SW480 (cell line): Measurements from ENCODE around the gene SLC6A20.

ENCODE experiments used
- DNase-seq: peaks from one replicate; pipeline ENCODE4 v3.0.0-alpha.2; 2016; ENCODE audit warnings: low spot score

The SLC6A20 gene

DNA sequence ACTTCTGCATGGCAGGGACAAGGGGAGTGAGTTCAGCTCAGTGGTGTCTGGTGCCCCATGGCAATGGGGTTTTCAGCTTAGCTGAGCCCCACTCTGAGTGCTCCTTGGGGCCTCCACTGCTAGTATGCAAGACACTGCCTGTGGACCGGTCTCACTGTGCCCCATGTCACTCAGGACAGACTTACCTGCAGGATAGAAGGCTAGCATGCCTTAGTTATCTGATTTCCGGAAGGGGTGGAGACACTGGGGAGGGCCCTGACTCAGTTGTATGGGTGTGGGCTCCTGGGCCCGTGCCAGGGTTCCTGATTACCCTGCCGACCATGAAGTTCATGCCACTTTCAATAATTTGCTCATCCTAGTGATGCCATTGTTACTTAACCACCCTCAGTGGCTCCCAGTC lies 4.3 kb upstream of the SLC6A20 start:
- no peak for DNase-seq

DNA sequence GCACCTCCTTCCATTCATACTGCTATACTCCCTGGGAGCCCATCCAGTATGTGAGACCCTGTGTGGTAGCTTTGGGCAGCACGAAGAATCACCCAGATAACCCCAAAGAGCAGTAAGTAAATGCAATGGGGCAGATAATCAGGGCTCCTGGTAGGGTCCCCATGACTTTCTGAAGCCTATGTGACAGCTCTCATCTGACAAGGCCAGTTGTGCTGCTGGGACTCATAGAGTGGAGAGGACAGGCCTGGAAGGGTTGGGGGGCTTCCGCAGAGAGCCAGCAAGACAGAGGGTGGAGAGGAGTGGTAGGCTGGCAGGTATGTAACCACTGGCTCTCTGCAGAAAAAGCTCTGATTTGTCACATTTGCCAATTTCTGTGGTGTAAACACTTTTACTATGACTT lies 3.2 kb upstream of the SLC6A20 start:
- no peak for DNase-seq

- no peak for DNase-seq
These were observed 1.7 kb upstream of the SLC6A20 start for GRCh38 chr3:45798034-45798433.

DNA sequence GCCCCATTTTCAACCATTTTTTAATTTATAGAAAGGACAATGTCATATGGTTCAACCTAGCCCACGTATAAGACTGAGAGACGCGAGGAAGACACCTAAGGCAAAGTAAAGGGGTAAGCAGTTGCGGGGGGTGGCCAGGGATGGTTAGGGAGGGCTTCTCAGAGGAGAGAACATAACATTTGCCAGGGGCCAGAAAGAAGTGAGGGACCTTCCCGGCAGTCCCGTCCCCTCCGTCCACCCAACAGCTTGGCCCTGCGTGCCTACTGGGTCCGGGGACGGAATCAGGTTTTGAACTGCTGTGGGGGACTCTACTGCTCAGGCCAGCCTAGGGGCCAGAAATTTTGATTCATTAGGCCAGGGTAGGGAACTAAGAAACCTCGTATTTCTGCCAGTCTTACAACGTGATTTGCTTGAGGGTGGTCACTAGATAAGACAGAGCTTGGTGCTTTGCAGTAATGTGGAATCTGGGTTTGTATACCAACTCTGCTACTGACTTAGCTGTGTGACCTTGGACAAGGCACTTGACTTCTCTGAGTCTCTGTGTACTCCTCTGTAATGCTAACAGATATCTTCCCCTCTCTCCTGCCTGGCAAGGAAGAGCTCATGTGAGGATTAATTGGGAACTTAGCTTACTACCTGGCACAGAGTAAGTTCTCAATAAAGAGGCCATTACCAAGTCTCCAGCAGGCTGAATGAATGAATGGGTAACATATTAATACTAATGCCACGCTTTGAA lies 734 bp upstream of the SLC6A20 start:
- no peak for DNase-seq

GRCh38 chr3:45795509-45795881 lies 841 bp downstream of the SLC6A20 start:
- DNase-seq, result no peak

DNA sequence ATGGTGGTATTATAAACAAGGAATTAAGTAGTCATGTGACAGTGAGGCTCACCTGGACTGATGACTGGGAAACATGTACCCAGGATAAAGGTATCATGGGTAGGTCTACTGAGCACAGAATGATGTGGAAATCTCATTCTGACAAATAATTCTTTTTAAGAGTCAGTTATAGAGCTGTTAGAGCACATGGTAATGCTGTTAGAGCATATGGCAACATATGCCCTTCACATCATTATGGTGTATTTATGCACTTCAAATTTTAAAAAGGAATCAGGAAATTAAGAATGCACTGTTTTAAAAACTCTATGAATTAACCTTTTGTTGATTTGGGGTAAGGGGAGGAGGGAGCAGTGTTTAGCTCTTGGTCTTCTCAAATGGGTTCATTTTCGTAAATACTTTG lies 1.7 kb downstream of the SLC6A20 start:
- DNase-seq, result no peak

DNA sequence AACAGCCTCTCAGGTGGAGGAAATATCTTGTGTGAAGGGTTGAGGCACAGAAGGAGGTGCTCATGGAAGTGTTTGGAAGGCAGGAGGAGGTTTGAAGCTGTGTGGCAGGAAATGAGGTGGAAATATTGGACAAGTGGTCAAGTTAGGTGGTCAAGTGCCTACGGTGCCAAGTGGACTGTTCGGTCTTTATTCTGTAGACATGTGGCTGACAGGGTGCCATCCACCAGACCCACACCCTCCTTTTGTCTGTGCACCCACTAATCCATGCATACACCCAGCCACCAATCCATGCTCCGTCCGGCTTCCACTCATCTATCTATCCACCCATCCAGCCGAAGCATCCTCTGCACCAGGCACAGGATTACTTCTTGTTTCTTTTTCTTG lies 2.2 kb downstream of the SLC6A20 start:
- no peak for DNase-seq

DNA sequence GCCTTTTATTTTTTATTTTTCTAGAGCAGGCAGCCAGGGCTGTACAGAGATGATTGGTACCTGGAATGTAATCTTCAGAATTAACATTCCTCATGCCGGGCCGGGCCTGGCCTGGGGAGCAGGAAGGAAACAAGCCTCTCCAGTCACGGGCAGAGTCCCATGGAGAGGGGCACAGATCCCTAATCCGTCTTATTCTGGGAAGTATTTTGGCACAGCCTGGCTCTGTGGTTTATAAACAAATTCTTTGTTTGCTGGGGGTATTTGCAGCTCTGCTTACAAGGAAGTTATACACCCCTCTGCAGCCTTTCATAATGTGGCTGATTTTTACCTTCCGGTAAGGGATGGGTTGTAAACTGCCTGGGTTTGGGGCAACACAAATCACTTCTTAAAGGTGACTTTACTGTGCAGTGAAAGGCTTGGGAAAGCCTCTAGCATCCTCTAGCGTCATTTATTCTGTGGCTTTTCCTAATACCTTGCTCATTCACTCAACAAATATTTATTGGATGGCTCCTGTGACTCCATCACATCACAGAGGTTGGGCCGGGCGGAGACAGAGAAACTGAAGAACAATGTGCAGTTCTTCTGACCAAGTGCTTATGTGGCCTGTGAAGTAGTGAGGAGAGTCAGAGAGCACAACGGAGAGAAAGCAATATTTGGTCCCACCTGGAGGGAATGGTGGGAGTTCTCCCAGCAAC lies 2.7 kb downstream of the SLC6A20 start:
- peak; percentile 55 for DNase-seq

DNA sequence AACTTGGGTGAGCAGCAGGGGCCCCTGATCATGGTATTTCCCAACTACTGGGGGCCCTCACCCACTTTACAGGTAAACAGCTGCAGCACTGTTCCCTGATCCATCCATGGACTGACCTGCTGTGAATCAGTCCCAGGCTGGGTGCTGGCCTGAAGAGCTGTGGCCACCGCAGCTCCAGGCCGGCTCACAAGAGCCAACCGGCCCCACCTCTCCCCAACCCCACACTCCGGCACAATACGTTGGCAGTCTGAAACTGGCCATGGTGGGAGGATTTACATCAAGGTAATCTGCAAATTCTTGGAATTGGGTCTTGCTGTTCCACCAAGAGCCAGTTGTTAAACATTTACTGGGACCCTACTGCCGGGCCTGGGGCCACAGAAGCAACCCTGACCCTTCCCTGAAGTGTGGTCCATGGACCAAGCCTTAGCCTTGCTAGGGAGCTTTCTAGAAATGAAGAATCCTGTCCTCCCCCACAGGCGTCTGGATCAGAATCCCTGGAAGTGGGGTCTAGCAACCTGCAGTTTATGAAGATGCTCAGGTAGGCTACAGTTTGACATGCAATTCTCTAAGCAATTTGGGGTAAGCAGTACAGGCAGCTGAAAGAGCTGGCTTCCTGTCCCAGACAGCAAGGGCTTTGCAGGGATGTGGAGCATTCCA lies 3.7 kb downstream of the SLC6A20 start:
- DNase-seq, result no peak

GRCh38 chr3:45792036-45792435 lies 4.3 kb downstream of the SLC6A20 start:
- no peak for DNase-seq

- DNase-seq, result no peak
These were observed 5.7 kb downstream of the SLC6A20 start for GRCh38 chr3:45790596-45790995.

DNA sequence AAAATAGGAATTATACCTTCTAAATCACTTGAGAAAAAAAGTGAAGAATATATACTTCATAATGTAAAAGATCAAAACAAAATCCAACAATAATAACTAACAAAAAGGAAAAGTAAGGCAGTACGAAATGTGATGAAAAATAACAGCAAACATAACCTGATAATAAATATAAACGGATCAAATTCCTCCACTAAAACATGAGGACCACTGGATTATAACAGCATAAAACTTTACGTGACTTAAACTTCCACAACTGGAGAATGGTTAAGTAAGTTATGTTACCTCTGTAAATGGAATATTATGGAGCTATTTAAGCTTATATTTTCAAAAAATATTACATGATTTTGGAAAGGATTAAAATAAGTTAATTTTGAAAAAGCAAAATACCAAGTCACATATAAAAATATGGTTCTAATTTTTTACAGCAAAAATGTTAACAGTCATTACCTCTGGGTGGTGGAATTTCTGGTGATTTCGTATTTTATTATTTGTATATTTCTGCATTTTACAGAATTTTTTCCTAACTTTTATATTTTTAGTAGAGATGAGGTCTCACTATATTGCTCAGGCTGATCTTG lies 7.0 kb downstream of the SLC6A20 start:
- DNase-seq, result no peak

DNA sequence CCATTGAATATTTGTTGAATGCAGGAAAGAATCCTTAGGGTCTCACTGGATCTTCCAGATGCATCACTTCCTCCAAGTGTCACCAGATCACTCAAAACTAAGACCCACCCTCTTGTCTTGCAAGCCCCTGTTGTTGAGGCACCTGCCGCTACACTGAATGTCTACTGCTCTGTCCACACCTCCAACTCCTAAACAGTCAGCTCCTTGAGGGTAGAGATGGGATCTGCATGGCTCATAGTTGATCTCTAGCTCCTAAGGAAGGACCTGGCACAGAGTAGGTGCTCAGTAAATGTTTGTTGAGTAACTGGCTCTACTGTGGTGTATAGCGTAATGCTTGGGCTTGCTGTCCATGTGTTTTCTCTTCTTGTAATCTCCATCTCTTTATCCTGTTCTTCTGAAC lies 8.8 kb downstream of the SLC6A20 start:
- no peak for DNase-seq

- DNase-seq, result no peak
These were observed 9.4 kb downstream of the SLC6A20 start for GRCh38 chr3:45786801-45787495.

DNA sequence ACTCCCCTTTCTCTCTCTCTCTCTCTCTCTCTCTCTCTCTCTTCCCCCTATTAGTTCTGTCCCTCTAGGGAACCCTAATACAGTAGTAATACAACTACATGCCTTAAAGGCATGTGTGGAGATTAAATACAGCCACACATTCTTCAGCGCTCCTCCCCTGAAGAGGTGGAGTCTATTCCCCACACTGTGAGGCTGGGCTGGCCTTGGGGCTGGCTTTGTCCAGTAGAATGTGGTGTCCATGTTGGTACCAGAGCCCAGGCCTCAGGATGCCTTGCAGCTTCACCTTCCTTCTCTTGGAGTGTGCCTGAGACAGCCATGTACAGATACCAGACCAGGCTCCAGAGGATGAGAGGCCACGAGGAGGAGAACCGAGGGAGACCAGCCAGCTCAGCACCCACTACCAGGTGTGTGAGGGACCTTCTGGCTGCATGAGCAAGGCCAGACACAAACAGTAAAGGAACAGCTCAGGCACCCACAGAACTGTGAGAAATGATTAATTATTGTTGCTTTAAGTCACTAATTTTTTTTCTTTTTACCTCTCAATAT lies 10.7 kb downstream of the SLC6A20 start:
- no peak for DNase-seq

DNA sequence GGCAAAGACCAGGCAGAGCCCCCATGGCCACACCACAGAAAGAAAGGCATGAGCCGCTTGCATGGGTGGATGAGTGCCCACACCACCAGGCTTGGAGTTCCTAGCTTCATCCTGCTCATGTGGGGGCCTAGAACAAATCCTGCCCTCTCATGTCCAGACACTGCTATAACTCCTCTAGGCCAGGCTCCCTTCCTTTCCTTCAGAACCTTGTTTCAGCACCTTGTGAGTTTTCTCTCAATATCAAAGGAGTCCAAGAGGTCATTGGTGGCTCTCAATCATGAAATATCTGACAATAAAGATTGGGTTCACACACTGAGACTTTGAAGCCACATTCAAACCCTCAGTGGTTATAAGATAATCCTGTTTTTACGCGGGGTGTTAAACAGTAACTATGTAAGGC lies 12.7 kb downstream of the SLC6A20 start:
- DNase-seq, result no peak

DNA sequence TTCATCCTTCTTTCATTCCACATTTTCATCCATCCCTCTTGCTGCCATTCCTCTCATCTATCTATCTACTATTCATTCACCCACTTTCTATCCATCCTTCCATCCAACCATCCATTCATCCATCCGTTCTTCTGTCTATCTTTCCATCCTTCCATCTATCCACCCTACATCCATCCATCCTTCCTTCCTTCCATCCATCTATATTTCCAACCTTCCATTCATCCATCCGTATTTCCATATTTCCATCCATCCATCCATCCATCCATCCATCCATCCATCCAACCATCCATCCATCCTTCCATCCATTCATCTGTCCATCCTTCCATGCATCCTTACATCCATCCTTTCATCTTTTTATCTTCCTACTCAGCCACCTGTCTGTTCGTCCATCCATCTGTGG lies 14.0 kb downstream of the SLC6A20 start:
- DNase-seq, result no peak

DNA sequence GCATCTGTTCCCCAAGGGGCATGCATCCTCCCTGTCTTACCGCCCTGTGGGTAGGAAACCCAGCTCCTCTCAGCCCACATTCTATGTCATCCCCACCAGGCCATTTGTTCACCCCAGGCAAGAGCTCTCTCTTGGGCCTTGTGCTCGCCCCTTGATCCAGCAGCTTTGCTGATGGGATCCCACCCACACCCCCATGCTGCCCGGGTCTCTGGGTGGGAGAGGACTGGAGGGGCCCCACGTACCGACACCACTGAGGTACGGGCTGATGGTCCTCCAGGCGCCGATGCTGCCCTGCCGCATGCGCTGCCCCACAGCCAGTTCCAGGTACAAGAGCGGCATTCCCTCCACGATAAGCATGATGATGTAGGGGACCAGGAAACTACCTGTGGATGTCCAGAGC lies 14.5 kb downstream of the SLC6A20 start:
- no peak for DNase-seq

- DNase-seq, result no peak
These were observed 15.1 kb downstream of the SLC6A20 start for GRCh38 chr3:45781271-45781670.

DNA sequence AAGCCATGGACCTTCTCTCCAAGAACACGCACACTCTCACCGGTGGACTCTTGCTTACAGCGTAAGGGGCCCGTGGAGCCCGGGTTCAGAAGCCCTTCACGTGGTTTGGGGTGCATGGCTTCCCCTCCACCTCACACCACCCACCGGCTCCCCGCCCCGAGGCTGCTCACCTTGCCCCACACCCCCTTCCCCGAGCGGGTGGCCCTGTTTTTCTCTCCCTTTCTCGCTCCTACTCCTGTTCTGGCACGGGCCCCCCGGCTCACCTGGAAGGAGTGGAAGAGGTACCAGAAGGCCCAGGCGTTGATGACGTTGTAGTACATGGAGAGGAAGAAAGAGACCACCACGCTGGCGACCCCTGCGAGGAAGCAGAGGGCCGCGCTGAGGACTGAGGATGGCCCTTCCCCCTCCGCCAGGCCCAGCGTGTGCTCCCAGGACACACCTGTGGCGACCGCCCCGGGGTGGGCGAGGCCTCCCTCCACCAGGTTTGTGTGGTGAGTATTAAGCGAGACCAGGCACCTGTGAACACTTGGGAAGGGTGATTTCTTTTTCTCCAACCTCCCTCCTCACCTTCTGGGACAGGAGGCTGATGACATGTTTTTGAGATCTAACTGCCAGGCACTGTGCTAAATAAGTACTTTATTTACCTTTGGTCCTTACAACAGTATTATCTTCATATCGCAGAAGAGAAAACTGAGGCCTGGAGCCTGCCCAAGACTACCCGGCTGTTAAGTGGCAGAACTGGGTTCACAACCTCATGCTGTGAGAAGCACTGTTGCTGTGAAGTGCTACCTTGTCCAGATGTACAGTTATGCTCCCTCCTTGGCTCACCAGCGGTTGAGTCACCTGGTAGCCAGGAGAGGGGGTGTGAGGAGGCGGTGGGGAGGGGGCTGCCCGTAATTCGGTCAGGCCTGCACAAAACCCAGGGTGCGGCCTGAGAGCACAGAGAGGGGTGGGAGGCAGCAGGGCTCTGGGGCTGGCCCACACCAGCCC lies 16.3 kb downstream of the SLC6A20 start:
- DNase-seq, result no peak

- no peak for DNase-seq
These were observed 17.6 kb downstream of the SLC6A20 start for GRCh38 chr3:45778761-45779201.
